NOMO-1 treated with dmso at 0.1 percent for 144 hours (cell line): ENCODE results near the gene SPG11.
A peak's percentile ranks its signal among the peaks of the same experiment; 100 is the strongest.
"Not testable (repeated sequence)": the region's sequence is repeated elsewhere in the genome, so short reads cannot be mapped to it uniquely, and the experiment has no call there.

Experiments
- DNase-seq: peaks from one replicate; lab custom pipeline; 2025; ENCODE audit not compliant: unreplicated experiment; lab: John Stamatoyannopoulos, UW

Gene SPG11, protein sequence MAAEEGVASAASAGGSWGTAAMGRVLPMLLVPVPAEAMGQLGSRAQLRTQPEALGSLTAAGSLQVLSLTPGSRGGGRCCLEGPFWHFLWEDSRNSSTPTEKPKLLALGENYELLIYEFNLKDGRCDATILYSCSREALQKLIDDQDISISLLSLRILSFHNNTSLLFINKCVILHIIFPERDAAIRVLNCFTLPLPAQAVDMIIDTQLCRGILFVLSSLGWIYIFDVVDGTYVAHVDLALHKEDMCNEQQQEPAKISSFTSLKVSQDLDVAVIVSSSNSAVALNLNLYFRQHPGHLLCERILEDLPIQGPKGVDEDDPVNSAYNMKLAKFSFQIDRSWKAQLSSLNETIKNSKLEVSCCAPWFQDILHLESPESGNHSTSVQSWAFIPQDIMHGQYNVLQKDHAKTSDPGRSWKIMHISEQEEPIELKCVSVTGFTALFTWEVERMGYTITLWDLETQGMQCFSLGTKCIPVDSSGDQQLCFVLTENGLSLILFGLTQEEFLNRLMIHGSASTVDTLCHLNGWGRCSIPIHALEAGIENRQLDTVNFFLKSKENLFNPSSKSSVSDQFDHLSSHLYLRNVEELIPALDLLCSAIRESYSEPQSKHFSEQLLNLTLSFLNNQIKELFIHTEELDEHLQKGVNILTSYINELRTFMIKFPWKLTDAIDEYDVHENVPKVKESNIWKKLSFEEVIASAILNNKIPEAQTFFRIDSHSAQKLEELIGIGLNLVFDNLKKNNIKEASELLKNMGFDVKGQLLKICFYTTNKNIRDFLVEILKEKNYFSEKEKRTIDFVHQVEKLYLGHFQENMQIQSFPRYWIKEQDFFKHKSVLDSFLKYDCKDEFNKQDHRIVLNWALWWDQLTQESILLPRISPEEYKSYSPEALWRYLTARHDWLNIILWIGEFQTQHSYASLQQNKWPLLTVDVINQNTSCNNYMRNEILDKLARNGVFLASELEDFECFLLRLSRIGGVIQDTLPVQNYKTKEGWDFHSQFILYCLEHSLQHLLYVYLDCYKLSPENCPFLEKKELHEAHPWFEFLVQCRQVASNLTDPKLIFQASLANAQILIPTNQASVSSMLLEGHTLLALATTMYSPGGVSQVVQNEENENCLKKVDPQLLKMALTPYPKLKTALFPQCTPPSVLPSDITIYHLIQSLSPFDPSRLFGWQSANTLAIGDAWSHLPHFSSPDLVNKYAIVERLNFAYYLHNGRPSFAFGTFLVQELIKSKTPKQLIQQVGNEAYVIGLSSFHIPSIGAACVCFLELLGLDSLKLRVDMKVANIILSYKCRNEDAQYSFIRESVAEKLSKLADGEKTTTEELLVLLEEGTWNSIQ (N-terminal part only)

DNA sequence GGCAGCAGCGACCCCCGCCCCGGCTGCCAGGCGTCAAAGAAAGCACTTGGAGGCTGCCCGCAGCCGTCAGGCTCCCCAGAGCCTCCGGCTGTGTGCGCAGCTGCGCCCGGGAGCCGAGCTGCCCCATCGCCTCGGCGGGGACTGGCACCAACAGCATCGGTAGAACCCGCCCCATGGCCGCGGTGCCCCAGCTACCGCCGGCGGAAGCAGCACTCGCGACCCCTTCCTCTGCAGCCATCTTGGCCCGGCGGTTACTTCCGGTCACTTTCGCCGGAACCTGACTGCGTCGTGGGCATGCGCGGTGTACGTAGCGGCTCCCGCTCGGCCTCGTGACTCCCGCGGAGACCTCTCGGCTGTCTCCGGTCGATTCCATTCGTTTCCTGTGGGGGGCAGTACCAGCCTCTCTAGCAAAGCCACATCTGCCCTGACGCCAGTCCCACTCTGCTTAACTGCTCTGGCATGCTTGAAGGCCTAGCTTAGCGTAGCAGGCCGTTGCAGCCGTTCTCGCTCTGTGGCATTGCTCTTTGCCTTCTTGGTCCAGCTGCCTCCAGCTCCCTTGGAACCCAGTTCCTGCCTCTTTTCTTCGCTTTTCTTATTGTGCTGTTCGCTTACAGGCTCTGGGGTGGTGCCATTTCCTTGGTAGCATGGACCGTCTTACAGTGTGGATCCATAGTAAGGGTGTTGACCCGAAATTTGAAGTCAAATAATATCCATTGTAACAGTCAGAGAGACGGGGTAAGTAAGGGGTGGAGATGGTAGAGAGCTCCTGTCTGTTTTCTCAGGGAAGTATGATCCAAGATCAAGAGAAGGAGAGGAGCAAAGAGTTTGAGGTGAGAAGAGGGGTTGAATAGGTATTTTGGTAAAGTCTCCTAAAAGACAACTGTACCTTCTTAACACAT lies at the start of gene SPG11:
SPG11 (minus strand) TSS at position 253 of the 899 bp plus-strand sequence; CDS start at position 238, 15 bp downstream.
- DNase-seq = peak; percentile 97

DNA sequence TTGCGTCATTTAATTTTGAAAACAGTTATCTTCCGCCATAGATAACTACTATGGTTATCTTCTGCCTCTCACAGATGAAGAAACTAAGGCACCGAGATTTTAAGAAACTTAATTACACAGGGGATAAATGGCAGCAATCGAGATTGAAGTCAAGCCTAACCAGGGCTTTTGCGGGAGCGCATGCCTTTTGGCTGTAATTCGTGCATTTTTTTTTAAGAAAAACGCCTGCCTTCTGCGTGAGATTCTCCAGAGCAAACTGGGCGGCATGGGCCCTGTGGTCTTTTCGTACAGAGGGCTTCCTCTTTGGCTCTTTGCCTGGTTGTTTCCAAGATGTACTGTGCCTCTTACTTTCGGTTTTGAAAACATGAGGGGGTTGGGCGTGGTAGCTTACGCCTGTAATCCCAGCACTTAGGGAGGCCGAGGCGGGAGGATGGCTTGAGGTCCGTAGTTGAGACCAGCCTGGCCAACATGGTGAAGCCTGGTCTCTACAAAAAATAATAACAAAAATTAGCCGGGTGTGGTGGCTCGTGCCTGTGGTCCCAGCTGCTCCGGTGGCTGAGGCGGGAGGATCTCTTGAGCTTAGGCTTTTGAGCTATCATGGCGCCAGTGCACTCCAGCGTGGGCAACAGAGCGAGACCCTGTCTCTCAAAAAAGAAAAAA lies 49.0 kb upstream of the SPG11 start:
- DNase-seq = peak; percentile 63

DNA sequence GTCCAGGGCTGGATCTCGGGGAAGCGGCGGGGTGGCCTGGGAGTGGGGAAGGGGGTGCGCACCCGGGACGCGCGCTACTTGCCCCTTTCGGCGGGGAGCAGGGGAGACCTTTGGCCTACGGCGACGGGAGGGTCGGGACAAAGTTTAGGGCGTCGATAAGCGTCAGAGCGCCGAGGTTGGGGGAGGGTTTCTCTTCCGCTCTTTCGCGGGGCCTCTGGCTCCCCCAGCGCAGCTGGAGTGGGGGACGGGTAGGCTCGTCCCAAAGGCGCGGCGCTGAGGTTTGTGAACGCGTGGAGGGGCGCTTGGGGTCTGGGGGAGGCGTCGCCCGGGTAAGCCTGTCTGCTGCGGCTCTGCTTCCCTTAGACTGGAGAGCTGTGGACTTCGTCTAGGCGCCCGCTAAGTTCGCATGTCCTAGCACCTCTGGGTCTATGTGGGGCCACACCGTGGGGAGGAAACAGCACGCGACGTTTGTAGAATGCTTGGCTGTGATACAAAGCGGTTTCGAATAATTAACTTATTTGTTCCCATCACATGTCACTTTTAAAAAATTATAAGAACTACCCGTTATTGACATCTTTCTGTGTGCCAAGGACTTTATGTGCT lies 48.4 kb upstream of the SPG11 start:
- peak; percentile 52 for DNase-seq

DNA sequence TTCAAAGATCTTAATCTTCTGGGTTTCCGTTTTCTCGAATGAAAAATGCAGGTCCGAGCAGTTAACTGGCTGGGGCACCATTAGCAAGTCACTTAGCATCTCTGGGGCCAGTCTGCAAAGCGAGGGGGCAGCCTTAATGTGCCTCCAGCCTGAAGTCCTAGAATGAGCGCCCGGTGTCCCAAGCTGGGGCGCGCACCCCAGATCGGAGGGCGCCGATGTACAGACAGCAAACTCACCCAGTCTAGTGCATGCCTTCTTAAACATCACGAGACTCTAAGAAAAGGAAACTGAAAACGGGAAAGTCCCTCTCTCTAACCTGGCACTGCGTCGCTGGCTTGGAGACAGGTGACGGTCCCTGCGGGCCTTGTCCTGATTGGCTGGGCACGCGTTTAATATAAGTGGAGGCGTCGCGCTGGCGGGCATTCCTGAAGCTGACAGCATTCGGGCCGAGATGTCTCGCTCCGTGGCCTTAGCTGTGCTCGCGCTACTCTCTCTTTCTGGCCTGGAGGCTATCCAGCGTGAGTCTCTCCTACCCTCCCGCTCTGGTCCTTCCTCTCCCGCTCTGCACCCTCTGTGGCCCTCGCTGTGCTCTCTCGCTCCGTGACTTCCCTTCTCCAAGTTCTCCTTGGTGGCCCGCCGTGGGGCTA lies 47.8 kb upstream of the SPG11 start, which contains the start of the genes B2M and PATL2:
B2M (plus strand) TSS at position 422 of the 647 bp plus-strand sequence; CDS start at position 452, 30 bp downstream.
PATL2 (minus strand) TSS at position 228 of the 647 bp plus-strand sequence. CDS start 34,833 bp downstream, outside the sequence.
- DNase-seq = peak; percentile 95

DNA sequence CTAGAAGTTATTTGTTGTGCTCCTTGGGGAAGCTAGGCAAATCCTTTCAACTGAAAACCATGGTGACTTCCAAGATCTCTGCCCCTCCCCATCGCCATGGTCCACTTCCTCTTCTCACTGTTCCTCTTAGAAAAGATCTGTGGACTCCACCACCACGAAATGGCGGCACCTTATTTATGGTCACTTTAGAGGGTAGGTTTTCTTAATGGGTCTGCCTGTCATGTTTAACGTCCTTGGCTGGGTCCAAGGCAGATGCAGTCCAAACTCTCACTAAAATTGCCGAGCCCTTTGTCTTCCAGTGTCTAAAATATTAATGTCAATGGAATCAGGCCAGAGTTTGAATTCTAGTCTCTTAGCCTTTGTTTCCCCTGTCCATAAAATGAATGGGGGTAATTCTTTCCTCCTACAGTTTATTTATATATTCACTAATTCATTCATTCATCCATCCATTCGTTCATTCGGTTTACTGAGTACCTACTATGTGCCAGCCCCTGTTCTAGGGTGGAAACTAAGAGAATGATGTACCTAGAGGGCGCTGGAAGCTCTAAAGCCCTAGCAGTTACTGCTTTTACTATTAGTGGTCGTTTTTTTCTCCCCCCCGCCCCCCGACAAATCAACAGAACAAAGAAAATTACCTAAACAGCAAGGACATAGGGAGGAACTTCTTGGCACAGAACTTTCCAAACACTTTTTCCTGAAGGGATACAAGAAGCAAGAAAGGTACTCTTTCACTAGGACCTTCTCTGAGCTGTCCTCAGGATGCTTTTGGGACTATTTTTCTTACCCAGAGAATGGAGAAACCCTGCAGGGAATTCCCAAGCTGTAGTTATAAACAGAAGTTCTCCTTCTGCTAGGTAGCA lies 47.0 kb upstream of the SPG11 start:
- peak; percentile 63 for DNase-seq

DNA sequence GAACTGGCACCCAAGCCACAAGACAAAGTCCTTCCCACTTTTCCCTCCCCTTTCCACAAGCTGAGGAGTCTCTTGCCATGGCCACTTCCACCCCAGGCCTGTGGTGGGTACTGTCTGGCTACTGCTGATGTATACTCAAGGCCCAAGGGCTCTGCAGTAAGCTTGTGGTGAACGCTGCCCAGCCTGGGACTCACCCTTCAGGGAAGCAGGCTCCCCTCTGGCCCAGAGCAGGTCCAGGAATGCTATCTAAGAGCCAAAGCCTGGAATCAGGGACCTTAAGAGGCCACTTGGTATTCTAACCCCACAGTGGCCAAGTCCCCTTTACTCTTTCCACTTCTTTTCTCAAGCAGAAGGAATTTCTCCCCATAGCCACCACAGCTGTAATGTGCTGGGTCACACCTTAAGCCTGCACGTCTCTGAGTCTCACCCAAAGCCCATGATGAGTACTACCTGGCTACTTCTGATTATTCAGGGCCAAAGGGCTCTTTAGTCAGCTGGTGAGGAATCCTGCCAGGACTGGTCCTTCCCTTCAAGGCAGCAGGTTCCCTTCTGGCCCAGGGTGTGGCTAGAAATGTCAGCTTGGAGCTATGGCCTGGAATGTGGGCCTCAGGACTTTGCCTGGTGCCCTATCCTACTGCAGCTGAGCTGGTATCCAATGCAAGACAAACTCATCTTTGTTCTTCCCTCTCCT lies 43.6 kb upstream of the SPG11 start:
- DNase-seq = no peak

DNA sequence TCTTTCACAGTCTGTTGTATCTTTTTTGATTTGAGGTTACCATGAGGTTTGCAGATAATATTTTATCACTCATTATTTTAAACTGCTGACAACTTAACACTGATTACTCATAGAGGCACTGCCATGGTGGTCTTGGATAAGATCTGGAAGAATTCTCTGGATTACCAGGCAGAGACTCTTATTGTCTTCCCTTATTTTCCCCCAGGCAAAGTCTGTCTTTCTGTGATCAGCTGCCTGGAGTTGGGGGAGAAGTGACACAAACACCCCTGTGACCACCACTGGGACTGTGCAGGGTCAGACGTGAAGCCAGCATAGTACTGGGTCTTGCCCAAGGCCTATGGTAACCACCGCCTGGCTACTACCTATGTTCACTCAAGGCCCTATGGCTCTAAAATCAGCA lies 42.9 kb upstream of the SPG11 start:
- DNase-seq = no peak

DNA sequence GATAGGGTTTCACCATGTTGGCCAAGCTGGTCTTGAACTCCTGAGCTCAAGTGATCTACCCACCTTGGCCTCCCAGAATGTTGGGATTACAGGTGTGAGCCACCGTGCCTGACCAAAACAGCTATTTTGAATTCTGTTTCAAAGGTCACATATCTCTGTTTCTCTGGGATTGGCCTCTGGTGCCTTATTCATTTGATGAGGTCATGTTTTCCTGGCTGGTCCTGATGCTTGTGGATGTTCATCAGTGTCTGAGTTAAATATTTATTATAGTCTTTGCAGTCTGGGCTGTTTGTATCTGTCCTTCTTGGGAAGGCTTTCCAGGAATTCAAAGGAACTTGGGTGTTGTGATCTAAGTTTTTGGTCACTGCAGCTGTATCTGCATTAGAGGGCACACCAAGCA lies 42.5 kb upstream of the SPG11 start:
- DNase-seq = no peak

DNA sequence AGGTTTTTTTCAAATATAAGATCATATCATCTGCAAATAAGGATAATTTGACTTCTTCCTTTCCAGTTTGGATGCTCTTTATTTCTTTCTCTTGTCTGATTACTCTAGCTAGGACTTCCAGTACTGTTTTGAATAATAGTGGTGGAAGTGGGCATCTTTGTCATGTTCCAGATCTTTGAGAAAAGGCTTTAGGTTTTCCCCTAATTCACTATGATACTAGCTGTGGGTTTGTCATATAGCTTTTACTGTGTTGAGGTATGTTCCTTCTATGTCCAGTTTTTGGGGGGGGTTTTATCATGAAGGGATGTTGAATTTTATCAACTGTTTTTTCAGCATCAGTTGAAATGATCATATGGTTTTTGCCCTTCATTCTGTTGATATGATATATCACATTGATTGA lies 37.2 kb upstream of the SPG11 start:
- not testable (repeated sequence) for DNase-seq

DNA sequence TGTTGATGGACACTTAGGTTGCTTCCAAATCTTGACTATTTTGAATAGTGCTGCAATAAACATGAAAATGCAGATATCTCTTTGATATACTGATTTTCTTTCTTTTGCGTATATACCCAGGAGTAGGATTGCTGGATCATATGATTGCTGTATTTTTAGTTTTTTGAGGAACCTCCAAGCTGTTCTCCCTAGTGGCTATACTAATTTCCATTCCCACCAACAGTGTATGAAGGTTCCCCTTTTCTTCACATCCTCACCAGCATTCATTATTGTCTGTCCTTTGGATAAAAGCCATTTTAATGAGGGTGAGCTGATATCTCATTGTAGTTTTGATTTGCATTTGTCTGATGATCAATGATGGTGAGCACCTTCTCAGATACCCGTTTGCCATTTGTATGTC lies 35.2 kb upstream of the SPG11 start:
- no peak for DNase-seq

DNA sequence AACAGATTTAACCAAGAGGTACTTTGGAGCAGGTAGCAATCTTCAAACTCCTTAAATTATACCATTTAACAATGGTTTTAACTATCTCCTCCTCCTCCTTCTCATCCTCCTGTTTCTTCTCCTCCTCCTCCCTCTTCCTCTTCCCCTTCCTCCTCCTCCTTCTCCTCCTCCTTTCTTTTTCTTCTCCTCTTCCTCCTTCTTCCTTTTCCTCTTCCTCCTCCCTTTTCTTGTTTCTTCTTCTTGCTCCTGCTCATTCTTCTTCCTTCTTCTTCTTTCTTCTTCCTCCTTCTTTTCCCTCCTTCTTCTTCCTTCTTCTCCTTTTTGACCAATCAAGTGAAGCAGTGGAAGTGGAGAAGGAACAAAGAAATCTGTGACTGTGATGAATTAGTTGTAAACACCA lies 33.6 kb upstream of the SPG11 start:
- no peak for DNase-seq

DNA sequence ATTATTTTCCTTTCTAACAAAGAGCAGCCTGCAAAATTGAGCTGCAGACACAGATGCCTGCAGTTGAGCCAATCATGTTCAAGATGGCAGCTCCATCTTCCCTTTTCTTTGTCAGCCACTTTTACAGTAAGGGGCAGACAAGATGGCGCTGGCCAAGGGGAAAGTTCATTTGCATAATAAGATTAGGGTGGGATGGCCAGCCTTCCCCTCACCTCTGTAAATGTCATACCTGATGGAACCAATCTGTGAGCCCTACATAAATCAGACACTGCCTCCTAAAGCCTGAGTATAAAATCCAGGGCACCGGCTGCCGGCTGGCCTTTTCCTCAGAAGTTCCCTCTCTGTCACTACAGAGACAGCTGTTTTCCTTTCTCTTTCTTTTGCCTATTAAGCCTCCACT lies 31.8 kb upstream of the SPG11 start:
- DNase-seq = no peak

DNA sequence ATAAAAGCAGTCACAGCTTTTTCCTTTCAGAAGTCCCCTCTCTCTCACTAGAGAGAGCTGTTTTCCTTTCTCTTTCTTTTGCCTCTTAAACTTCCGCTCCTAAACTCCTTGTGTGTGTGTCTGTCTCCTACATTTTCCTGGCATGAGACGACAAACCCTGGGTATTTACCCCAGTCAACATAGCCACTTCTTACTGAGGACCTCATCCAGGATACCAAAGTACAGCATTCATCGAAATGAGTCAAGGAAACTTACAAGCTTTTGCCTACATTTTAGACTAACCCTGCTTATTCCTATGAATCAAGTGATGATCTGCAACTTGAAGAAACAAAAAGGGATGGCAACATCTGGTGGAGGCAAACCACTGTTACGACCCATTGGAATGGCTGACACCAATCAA lies 31.0 kb upstream of the SPG11 start:
- no peak for DNase-seq

DNA sequence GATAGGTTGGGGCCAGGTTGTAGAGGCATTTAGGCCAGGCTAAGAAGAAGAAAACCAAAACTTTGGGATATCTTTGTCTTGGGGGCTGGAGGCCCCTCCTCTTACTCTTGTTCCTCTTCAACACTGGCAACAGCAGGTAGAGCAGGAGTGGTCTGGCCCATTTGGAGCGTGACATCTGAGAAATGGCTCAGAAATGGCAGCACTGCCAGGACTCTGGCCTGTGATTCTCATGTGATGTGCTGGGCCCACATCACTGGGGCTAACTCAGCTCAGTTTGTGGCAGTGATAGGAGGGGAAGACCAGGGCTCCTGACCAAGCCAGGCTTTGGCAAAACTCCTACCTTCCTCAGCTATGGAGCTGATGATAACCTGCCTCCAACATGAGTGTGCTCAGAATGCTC lies 29.2 kb upstream of the SPG11 start:
- no peak for DNase-seq

DNA sequence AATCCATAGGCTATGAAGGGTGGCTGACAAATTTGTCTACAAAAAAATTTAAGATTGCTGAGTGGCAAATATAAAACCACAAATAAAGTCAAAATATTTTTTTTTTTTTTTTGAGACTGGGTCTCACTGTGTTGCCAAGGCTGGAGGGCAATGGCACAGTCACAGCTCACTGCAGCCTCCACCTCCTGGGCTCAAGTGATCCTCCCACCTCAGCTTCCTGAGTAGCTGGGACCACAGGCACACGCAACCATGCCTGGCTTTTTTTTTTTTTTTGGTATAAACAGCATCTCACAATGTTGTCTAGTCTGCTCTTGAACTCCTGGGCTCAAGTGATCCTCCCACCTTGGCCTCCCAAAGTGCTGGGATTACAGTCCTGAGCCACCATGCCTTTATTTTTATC lies 26.8 kb upstream of the SPG11 start:
- not testable (repeated sequence) for DNase-seq

DNA sequence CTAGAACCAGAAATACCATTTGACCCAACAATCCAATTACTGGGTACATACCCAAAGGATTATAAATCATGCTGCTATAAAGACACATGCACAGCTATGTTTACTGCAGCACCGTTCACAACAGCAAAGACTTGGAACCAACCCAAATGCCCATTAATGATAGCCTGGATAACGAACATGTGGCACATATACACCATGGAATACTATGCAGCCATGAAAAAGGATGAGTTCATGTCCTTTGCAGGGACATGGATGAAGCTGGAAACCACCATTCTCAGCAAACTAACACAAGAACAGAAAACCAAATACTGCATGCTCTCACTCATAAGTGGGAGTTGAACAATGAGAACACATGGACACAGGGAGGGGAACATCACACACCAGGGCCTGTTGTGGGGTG lies 25.9 kb upstream of the SPG11 start:
- DNase-seq = not testable (repeated sequence)
